Dendritic cell treated with granulocyte-macrophage colony-stimulating factor and Interleukin-4, amounts not matched to agents 40 ng/mL and 50 ng/mL, for 4 days (primary cell): Measurements from ENCODE around the gene CTXN2.
A peak's percentile ranks its signal among the peaks of the same experiment; 100 is the strongest.

Source experiments
- H3K27ac Mint-ChIP-seq: one replicate; pipeline ENCODE4 v1.8.0; 2022; ENCODE audit warnings: mild to moderate bottlenecking, mixed read lengths
- H3K27me3 Mint-ChIP-seq: one replicate; pipeline ENCODE4 v1.8.0; 2022; ENCODE audit warnings: mild to moderate bottlenecking, mixed read lengths
- H3K36me3 Mint-ChIP-seq: one replicate; pipeline ENCODE4 v1.8.0; 2022; ENCODE audit warnings: low read depth, mixed read lengths
- H3K4me1 Mint-ChIP-seq: one replicate; pipeline ENCODE4 v1.8.0; 2022; ENCODE audit warnings: low read depth, mixed read lengths
- H3K4me3 Mint-ChIP-seq: one replicate; pipeline ENCODE4 v1.8.0; 2022; ENCODE audit warnings: mild to moderate bottlenecking, moderate library complexity, mixed read lengths
- H3K9me3 Mint-ChIP-seq: one replicate; pipeline ENCODE4 v1.8.0; 2022; ENCODE audit warnings: mixed read lengths
- intact Hi-C: fragments of 100-400 bp; cut with micrococcal nuclease; formaldehyde crosslinking; loops from one replicate; pipeline ENCODE4 v1.15.0; 2022

Gene CTXN2

GRCh38 chr15:48191574-48192225 is at the start of gene CTXN2:
Gene CTXN2, plus strand, starts transcription at chr15:48191665. Its CDS starts 9,636 bp downstream, at chr15:48201301.
- no peak within 1 kb of the TSS for H3K4me3 Mint-ChIP-seq
- no peaks in the 10 kb centered on the region for H3K9me3 Mint-ChIP-seq
- intact Hi-C loops, result loop anchor here (10.0 kb wide), 1 partner anchor 57 kb away; no protein-coding TSS in a partner anchor
- no peak within 1 kb of the TSS for H3K27ac Mint-ChIP-seq
- peaks cover 11% of the 10 kb centered on the region for H3K4me1 Mint-ChIP-seq
- no peaks in the 10 kb centered on the region for H3K36me3 Mint-ChIP-seq
- peaks cover 14% of the 10 kb centered on the region for H3K27me3 Mint-ChIP-seq

GRCh38 chr15:48143856-48144255 is 47.6 kb upstream of the CTXN2 start:
- intact Hi-C loops, result no loop called here
- no peaks in the 10 kb centered on the region for H3K36me3 Mint-ChIP-seq
- no peaks in the 10 kb centered on the region for H3K27me3 Mint-ChIP-seq
- peaks cover 5% of the 10 kb centered on the region for H3K4me1 Mint-ChIP-seq
- H3K9me3 Mint-ChIP-seq, result no peaks in the 10 kb centered on the region
- no peak overlapping the region for H3K4me3 Mint-ChIP-seq
- no peak overlapping the region for H3K27ac Mint-ChIP-seq

- Mint-ChIP-seq H3K4me1 (peaks cover 5% of the 10 kb centered on the region), H3K4me3 (no peak overlapping the region)
These were observed 46.6 kb upstream of the CTXN2 start for GRCh38 chr15:48144889-48145288.

DNA sequence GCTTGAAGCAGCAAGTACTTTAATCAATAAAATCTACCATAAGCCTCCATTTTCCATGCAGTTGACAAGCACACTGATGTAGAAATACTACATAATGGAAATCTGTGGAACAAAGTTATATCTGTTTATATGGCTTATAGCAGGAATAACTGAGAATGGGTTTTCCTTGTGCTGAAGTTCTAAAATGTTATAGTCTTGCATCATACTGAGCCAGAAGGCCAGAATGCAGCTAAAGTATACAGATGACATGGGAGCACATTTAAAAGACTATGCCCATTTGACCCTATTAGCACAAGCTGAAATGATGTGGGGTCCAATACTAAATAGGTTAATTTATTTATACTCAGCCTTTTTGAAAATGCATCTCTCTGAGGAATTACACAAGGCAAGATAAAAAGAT is 45.5 kb upstream of the CTXN2 start:
- H3K4me3 Mint-ChIP-seq, result no peak overlapping the region
- H3K4me1 Mint-ChIP-seq, result peaks cover 5% of the 10 kb centered on the region
- no peaks in the 10 kb centered on the region for H3K9me3 Mint-ChIP-seq
- no peaks in the 10 kb centered on the region for H3K36me3 Mint-ChIP-seq
- no peak overlapping the region for H3K27ac Mint-ChIP-seq
- H3K27me3 Mint-ChIP-seq, result no peaks in the 10 kb centered on the region
- intact Hi-C loops, result no loop called here

More at GRCh38 chr15:48144889-48145288, 46.6 kb upstream of the CTXN2 start:
- no peaks in the 10 kb centered on the region for H3K9me3 Mint-ChIP-seq
- no peak overlapping the region for H3K27ac Mint-ChIP-seq
- intact Hi-C loops, result no loop called here
- no peaks in the 10 kb centered on the region for H3K36me3 Mint-ChIP-seq
- H3K27me3 Mint-ChIP-seq, result no peaks in the 10 kb centered on the region

DNA sequence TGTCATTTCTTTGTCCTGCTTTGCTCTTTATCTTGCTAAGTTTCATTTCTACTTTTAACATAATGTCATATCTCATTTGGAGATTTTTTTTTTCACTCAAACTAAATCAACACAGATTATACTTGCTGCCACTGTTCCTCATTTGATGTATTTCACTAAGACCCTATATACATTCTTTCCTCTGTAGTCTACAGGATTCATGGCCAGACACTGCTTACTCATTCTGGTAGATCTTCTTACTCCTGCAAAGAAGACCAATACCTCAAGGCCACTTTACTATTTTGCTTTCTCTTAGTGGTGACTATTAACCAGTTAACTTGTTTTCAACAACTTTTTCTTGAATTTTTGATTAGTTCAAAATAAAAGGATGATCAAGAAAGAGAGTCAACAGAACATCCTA is 44.1 kb upstream of the CTXN2 start:
- Mint-ChIP-seq H3K27me3 (no peaks in the 10 kb centered on the region), H3K4me3 (no peak overlapping the region), H3K27ac (no peak overlapping the region), H3K36me3 (no peaks in the 10 kb centered on the region), H3K9me3 (no peaks in the 10 kb centered on the region), H3K4me1 (peaks cover 5% of the 10 kb centered on the region)
- intact Hi-C loops, result no loop called here

- Mint-ChIP-seq H3K9me3 (no peaks in the 10 kb centered on the region), H3K27ac (no peak overlapping the region)
- intact Hi-C loops, result no loop called here
These were observed 41.6 kb upstream of the CTXN2 start for GRCh38 chr15:48149858-48150257.

GRCh38 chr15:48153526-48153925 is 37.9 kb upstream of the CTXN2 start:
- H3K36me3 Mint-ChIP-seq, result no peaks in the 10 kb centered on the region
- no peaks in the 10 kb centered on the region for H3K4me1 Mint-ChIP-seq
- no peak overlapping the region for H3K4me3 Mint-ChIP-seq
- intact Hi-C loops, result no loop called here
- H3K9me3 Mint-ChIP-seq, result no peaks in the 10 kb centered on the region
- no peak overlapping the region for H3K27ac Mint-ChIP-seq
- no peaks in the 10 kb centered on the region for H3K27me3 Mint-ChIP-seq

More at GRCh38 chr15:48149858-48150257, 41.6 kb upstream of the CTXN2 start:
- Mint-ChIP-seq H3K4me1 (peaks cover 3% of the 10 kb centered on the region), H3K36me3 (no peaks in the 10 kb centered on the region), H3K4me3 (no peak overlapping the region), H3K27me3 (no peaks in the 10 kb centered on the region)

DNA sequence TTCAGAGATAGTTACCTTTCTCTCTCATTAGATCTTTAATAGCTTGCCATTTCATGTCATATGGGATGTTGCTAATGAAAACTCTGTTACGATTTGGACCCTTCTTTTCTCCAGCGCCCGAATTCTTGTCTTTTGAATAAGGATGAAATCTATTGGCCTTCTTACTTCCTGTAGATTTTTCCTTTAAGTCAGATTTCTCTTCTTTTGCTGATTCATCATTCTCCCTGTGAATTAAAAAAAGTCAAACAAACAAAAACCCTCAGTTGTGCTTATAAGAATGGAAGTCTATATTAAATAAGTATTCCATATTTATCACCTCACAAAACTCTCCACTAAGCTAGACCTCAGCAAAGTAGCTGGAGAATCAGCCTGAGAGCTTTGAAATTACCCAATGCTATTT is 22.8 kb upstream of the CTXN2 start:
- H3K27me3 Mint-ChIP-seq, result no peaks in the 10 kb centered on the region
- peaks cover 9% of the 10 kb centered on the region for H3K9me3 Mint-ChIP-seq
- H3K4me1 Mint-ChIP-seq, result no peaks in the 10 kb centered on the region
- no peak overlapping the region for H3K4me3 Mint-ChIP-seq
- no peak overlapping the region for H3K27ac Mint-ChIP-seq
- intact Hi-C loops, result no loop called here
- H3K36me3 Mint-ChIP-seq, result no peaks in the 10 kb centered on the region

- H3K4me1 Mint-ChIP-seq, result no peaks in the 10 kb centered on the region
- H3K9me3 Mint-ChIP-seq, result peaks cover 9% of the 10 kb centered on the region
- H3K4me3 Mint-ChIP-seq, result no peak overlapping the region
- intact Hi-C loops, result no loop called here
- H3K27ac Mint-ChIP-seq, result no peak overlapping the region
- no peaks in the 10 kb centered on the region for H3K36me3 Mint-ChIP-seq
- no peaks in the 10 kb centered on the region for H3K27me3 Mint-ChIP-seq
These were observed 20.5 kb upstream of the CTXN2 start for GRCh38 chr15:48170981-48171380.

DNA sequence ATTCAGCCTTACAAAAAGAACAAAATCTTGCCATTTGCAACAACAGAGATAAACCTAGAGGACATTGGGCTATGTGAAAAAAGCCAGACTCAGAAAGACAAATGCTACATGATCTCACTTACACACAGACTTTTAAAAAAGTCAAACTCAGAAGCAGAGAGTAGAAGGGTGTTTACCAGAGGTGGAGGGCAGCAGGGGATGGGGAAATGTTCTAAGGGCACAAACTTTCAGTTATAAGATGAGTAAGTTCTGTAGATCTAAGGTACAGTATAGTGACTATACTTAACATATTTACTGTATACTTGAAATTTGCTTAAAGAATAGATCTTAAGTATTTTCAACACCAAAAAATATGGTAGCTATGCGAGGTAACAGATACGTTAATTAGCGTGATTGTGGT is 16.3 kb upstream of the CTXN2 start:
- intact Hi-C loops, result no loop called here
- Mint-ChIP-seq H3K27me3 (peaks cover 17% of the 10 kb centered on the region), H3K4me3 (no peak overlapping the region), H3K4me1 (no peaks in the 10 kb centered on the region), H3K27ac (no peak overlapping the region), H3K36me3 (no peaks in the 10 kb centered on the region), H3K9me3 (peaks cover 9% of the 10 kb centered on the region)

- peaks cover 21% of the 10 kb centered on the region for H3K27me3 Mint-ChIP-seq
- no peak overlapping the region for H3K4me3 Mint-ChIP-seq
- H3K27ac Mint-ChIP-seq, result no peak overlapping the region
- H3K36me3 Mint-ChIP-seq, result no peaks in the 10 kb centered on the region
- intact Hi-C loops, result no loop called here
- peaks cover 9% of the 10 kb centered on the region for H3K9me3 Mint-ChIP-seq
- no peaks in the 10 kb centered on the region for H3K4me1 Mint-ChIP-seq
These were observed 15.4 kb upstream of the CTXN2 start for GRCh38 chr15:48176112-48176511.

DNA sequence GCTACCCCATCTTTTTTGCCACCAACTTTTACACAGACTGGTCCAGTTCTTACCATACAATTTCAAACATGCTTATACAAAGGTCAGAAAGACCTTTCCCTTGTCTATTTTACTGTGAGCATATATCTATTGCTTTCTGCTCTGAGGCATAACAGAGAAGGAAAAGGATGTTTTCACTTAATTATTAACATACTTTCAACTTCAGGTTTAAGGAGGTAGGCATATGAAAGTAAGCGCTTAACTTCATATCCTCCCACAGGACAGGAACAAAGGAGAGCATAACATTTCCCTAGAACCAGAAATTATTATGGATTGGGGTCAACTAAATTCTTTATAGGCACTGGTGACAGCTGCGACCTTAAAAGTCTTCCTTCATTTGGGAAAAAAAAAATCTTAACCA is 14.5 kb upstream of the CTXN2 start:
- intact Hi-C loops, result no loop called here
- Mint-ChIP-seq H3K9me3 (peaks cover 8% of the 10 kb centered on the region), H3K4me1 (no peaks in the 10 kb centered on the region), H3K27me3 (peaks cover 21% of the 10 kb centered on the region), H3K36me3 (no peaks in the 10 kb centered on the region), H3K4me3 (no peak overlapping the region), H3K27ac (no peak overlapping the region)

GRCh38 chr15:48177383-48177765 is 14.1 kb upstream of the CTXN2 start:
- Mint-ChIP-seq H3K36me3 (no peaks in the 10 kb centered on the region), H3K27ac (no peak overlapping the region), H3K4me3 (peak overlapping the region; percentile 56), H3K9me3 (peaks cover 4% of the 10 kb centered on the region), H3K27me3 (peaks cover 21% of the 10 kb centered on the region), H3K4me1 (no peaks in the 10 kb centered on the region)
- intact Hi-C loops, result no loop called here

DNA sequence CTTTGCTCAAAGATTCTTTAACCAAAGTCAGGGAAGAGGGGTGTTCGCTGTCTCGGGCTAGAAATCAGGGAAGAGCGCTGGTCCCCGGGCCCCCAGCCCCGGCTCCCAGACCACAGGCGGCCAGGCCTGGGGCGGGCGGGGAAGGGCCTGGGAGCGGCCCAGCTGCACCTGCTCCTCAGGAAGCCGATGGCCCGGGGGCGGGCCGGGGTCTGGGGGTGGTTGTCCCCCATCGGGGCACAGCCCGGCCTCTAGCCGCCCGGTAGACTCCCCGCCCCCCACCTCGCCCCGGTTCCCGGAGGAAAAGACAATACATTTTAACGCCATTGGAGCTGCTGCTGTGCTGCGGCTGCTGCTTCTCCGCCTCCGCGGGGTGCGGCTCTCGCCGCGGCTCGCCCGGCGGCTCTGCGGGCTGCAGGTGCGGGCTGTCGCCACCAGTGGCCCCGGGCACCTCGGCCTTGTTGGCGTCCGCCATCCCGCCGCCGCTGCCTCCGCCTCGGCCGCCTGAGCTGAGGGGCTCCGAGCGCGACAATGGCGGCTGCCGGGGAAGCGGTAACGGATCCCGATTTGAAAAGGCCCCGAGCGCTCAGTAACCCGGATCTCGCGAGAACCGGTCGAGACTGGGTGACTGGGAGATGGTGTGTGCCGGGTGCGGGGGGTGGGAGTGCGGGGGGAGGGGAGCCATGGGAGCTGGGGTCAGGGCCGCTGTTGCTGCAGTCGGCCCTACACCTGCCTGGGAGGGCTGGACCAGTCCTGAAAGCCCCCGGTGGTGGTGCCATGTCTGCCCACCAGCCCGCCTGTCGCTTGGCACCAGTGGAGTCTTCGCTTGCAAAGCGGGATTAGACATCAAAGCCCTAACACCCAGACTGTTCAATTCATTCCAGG is 13.5 kb upstream of the CTXN2 start, which contains the start of gene MYEF2:
Gene MYEF2, minus strand, starts transcription at position 530 of the 882 bp plus-strand sequence. Its CDS starts 58 bp downstream, at position 472.
- intact Hi-C loops, result no loop called here
- no peaks in the 10 kb centered on the region for H3K9me3 Mint-ChIP-seq
- no peaks in the 10 kb centered on the region for H3K4me1 Mint-ChIP-seq
- H3K27ac Mint-ChIP-seq, result no peak within 1 kb of the TSS
- peaks cover 21% of the 10 kb centered on the region for H3K27me3 Mint-ChIP-seq
- no peaks in the 10 kb centered on the region for H3K36me3 Mint-ChIP-seq
- H3K4me3 Mint-ChIP-seq, result peak within 1 kb of the TSS; percentile 56
